Activated T-helper 17 cell treated with anti-CD3 and anti-CD28 coated beads, Interleukin-2, amount 50 U/mL, for 72 hours (primary cell): ENCODE results near the gene CCM2. TPM values are rescaled to one million over a fixed set of nuclear protein-coding genes. Genes with fewer than 3 reads are reported as not detected.

ENCODE experiments used
- ATAC-seq: fragments of 150-1000 bp; cut with Tn5 transposase; replicated peaks from 2 replicates; pipeline ENCODE4 v1.10.0; 2021; ENCODE audit warnings: mild to moderate bottlenecking, moderate library complexity
- H3K27ac Mint-ChIP-seq: one replicate; pipeline ENCODE4 v1.8.0; 2022; ENCODE audit warnings: mixed read lengths
- H3K27me3 Mint-ChIP-seq: one replicate; pipeline ENCODE4 v1.8.0; 2022; ENCODE audit warnings: mixed read lengths
- H3K36me3 Mint-ChIP-seq: one replicate; pipeline ENCODE4 v1.8.0; 2022; ENCODE audit warnings: low read depth, mild to moderate bottlenecking, mixed read lengths
- H3K4me1 Mint-ChIP-seq: one replicate; pipeline ENCODE4 v1.8.0; 2022; ENCODE audit warnings: mixed read lengths
- H3K4me3 Mint-ChIP-seq: one replicate; pipeline ENCODE4 v1.8.0; 2022; ENCODE audit warnings: mild to moderate bottlenecking, mixed read lengths
- H3K9me3 Mint-ChIP-seq: one replicate; pipeline ENCODE4 v1.8.0; 2022; ENCODE audit warnings: mixed read lengths
- total RNA-seq, 2 donors: library from RNA; stranded (reverse); gene quantifications; one replicate each; pipeline ENCODE4 v1.2.3, GENCODE V29; 2022

Gene CCM2
- total RNA-seq, 2 donors from 2014 or later: 69.8 to 79.3 TPM

GRCh38 chr7:44975331-44976039, 24.5 kb upstream of the CCM2 start:
- H3K9me3 Mint-ChIP-seq: no peaks in the 10 kb centered on the region
- H3K4me1 Mint-ChIP-seq: peaks cover 13% of the 10 kb centered on the region
- peak overlapping the region; percentile 99 for H3K4me3 Mint-ChIP-seq
- H3K27ac Mint-ChIP-seq: peak overlapping the region; percentile 95
- peaks cover 100% of the 10 kb centered on the region for H3K36me3 Mint-ChIP-seq
- ATAC-seq: no peak
- H3K27me3 Mint-ChIP-seq: no peaks in the 10 kb centered on the region

- Mint-ChIP-seq H3K27me3 (no peaks in the 10 kb centered on the region), H3K9me3 (no peaks in the 10 kb centered on the region), H3K4me3 (peak overlapping the region; percentile 99), H3K4me1 (peaks cover 13% of the 10 kb centered on the region), H3K27ac (peak overlapping the region; percentile 95), H3K36me3 (peaks cover 100% of the 10 kb centered on the region)
- ATAC-seq: no peak
These were observed 23.8 kb upstream of the CCM2 start for GRCh38 chr7:44976040-44976745.

- H3K27ac Mint-ChIP-seq: peak overlapping the region; percentile 95
- peaks cover 12% of the 10 kb centered on the region for H3K4me1 Mint-ChIP-seq
- H3K27me3 Mint-ChIP-seq: no peaks in the 10 kb centered on the region
- peaks cover 100% of the 10 kb centered on the region for H3K36me3 Mint-ChIP-seq
- H3K4me3 Mint-ChIP-seq: peak overlapping the region; percentile 99
- no peak for ATAC-seq
- H3K9me3 Mint-ChIP-seq: no peaks in the 10 kb centered on the region
These were observed 23.2 kb upstream of the CCM2 start for GRCh38 chr7:44976746-44977196.

GRCh38 chr7:44977304-44977958, 22.6 kb upstream of the CCM2 start:
- Mint-ChIP-seq H3K27ac (peak overlapping the region; percentile 95), H3K36me3 (peaks cover 100% of the 10 kb centered on the region), H3K27me3 (no peaks in the 10 kb centered on the region), H3K4me3 (peak overlapping the region; percentile 99), H3K4me1 (peaks cover 6% of the 10 kb centered on the region), H3K9me3 (no peaks in the 10 kb centered on the region)
- ATAC-seq: peak; percentile 52

GRCh38 chr7:44977959-44978335, 22.1 kb upstream of the CCM2 start:
- Mint-ChIP-seq H3K27me3 (no peaks in the 10 kb centered on the region), H3K4me3 (peak overlapping the region; percentile 99), H3K36me3 (peaks cover 100% of the 10 kb centered on the region), H3K9me3 (no peaks in the 10 kb centered on the region), H3K4me1 (peaks cover 10% of the 10 kb centered on the region), H3K27ac (peak overlapping the region; percentile 95)
- ATAC-seq: no peak

GRCh38 chr7:44978511-44979366, 21.3 kb upstream of the CCM2 start, which contains the start of gene MYO1G:
Gene MYO1G, minus strand, starts transcription at chr7:44979015. Its CDS starts 54 bp downstream, at chr7:44978961.
- ATAC-seq: peak; percentile 66
- H3K27ac Mint-ChIP-seq: peak within 1 kb of the TSS; percentile 95
- no peaks in the 10 kb centered on the region for H3K27me3 Mint-ChIP-seq
- peak within 1 kb of the TSS; percentile 99 for H3K4me3 Mint-ChIP-seq
- peaks cover 100% of the 10 kb centered on the region for H3K36me3 Mint-ChIP-seq
- peaks cover 10% of the 10 kb centered on the region for H3K4me1 Mint-ChIP-seq
- H3K9me3 Mint-ChIP-seq: no peaks in the 10 kb centered on the region

GRCh38 chr7:44979481-44980392, 20.3 kb upstream of the CCM2 start:
- Mint-ChIP-seq H3K36me3 (peaks cover 100% of the 10 kb centered on the region), H3K4me1 (peaks cover 10% of the 10 kb centered on the region), H3K9me3 (no peaks in the 10 kb centered on the region), H3K4me3 (peak overlapping the region; percentile 99), H3K27ac (peak overlapping the region; percentile 95), H3K27me3 (no peaks in the 10 kb centered on the region)
- ATAC-seq: no peak

- peak overlapping the region; percentile 99 for H3K4me3 Mint-ChIP-seq
- H3K4me1 Mint-ChIP-seq: peaks cover 10% of the 10 kb centered on the region
- H3K27me3 Mint-ChIP-seq: no peaks in the 10 kb centered on the region
- H3K27ac Mint-ChIP-seq: peak overlapping the region; percentile 95
- H3K36me3 Mint-ChIP-seq: peaks cover 100% of the 10 kb centered on the region
- peak; percentile 61 for ATAC-seq
- H3K9me3 Mint-ChIP-seq: no peaks in the 10 kb centered on the region
These were observed 19.5 kb upstream of the CCM2 start for GRCh38 chr7:44980393-44981034.

- peak; percentile 2 for ATAC-seq
These were observed 18.8 kb upstream of the CCM2 start for GRCh38 chr7:44981035-44981706.

GRCh38 chr7:44982535-44982923, 17.5 kb upstream of the CCM2 start:
- H3K9me3 Mint-ChIP-seq: no peaks in the 10 kb centered on the region
- H3K27me3 Mint-ChIP-seq: no peaks in the 10 kb centered on the region
- peaks cover 100% of the 10 kb centered on the region for H3K36me3 Mint-ChIP-seq
- ATAC-seq: no peak
- peak overlapping the region; percentile 99 for H3K4me3 Mint-ChIP-seq
- H3K4me1 Mint-ChIP-seq: peaks cover 15% of the 10 kb centered on the region
- H3K27ac Mint-ChIP-seq: peak overlapping the region; percentile 95

More at GRCh38 chr7:44981035-44981706, 18.8 kb upstream of the CCM2 start:
- H3K27me3 Mint-ChIP-seq: no peaks in the 10 kb centered on the region
- H3K36me3 Mint-ChIP-seq: peaks cover 100% of the 10 kb centered on the region
- H3K4me1 Mint-ChIP-seq: peaks cover 10% of the 10 kb centered on the region
- no peaks in the 10 kb centered on the region for H3K9me3 Mint-ChIP-seq
- H3K4me3 Mint-ChIP-seq: peak overlapping the region; percentile 99
- H3K27ac Mint-ChIP-seq: peak overlapping the region; percentile 95

- no peaks in the 10 kb centered on the region for H3K27me3 Mint-ChIP-seq
- peaks cover 19% of the 10 kb centered on the region for H3K4me1 Mint-ChIP-seq
- peak overlapping the region; percentile 99 for H3K4me3 Mint-ChIP-seq
- H3K9me3 Mint-ChIP-seq: no peaks in the 10 kb centered on the region
- H3K27ac Mint-ChIP-seq: peak overlapping the region; percentile 95
- peaks cover 100% of the 10 kb centered on the region for H3K36me3 Mint-ChIP-seq
- ATAC-seq: no peak
These were observed 17.0 kb upstream of the CCM2 start for GRCh38 chr7:44982970-44983369.

- H3K36me3 Mint-ChIP-seq: peaks cover 91% of the 10 kb centered on the region
- no peaks in the 10 kb centered on the region for H3K27me3 Mint-ChIP-seq
- peaks cover 24% of the 10 kb centered on the region for H3K4me1 Mint-ChIP-seq
- H3K27ac Mint-ChIP-seq: peak overlapping the region; percentile 95
- no peaks in the 10 kb centered on the region for H3K9me3 Mint-ChIP-seq
- H3K4me3 Mint-ChIP-seq: peak overlapping the region; percentile 99
- ATAC-seq: no peak
These were observed 16.1 kb upstream of the CCM2 start for GRCh38 chr7:44983742-44984477.
